Stimulated activated CD4-positive, alpha-beta T cell treated with anti-CD3 and anti-CD28 coated beads, Interleukin-2, amount 100 ng/mL, for 4 hours (primary cell): ENCODE measurements around the gene CLCNKA.
"Not testable (repeated sequence)": the region's sequence is repeated elsewhere in the genome, so short reads cannot be mapped to it uniquely, and the experiment has no call there.

Experiments used
- DNase-seq: peaks from one replicate; pipeline ENCODE4 v3.0.0-alpha.2; 2020; ENCODE audit warnings: low read depth

The CLCNKA gene

DNA sequence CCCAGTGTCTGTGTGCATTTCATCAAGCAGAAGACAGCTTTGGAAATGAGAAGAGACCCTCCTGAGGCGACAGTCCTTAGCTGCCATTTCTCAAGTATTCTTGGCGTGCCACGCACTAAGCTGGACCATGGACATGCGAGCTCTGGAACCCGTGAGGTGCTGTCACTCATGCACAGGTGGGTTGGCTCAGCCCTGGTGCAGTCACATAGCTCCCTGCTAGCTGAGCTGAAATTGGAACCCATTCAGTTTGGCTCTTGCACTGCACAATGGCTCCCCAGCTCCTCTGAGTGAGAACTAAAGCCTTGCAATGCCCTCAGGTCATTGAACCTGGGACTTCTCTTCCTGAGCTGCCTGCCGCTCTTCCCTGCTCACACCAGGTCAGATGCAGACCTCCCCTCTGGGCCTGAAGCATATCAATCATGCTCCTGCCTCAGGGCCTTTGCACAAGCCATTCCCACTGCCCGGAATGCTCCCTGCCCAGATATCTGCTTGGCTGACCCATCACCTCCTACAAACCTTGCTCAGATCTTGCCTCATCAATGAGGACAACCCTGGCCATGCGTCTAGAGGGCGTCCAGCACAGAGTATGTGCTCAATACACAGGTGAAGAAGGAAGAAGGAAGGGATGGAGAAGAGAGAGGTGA, 24.1 kb upstream of the CLCNKA start:
- no peak for DNase-seq

GRCh38 chr1:15998929-15999328, 22.9 kb upstream of the CLCNKA start:
- no peak for DNase-seq

DNA sequence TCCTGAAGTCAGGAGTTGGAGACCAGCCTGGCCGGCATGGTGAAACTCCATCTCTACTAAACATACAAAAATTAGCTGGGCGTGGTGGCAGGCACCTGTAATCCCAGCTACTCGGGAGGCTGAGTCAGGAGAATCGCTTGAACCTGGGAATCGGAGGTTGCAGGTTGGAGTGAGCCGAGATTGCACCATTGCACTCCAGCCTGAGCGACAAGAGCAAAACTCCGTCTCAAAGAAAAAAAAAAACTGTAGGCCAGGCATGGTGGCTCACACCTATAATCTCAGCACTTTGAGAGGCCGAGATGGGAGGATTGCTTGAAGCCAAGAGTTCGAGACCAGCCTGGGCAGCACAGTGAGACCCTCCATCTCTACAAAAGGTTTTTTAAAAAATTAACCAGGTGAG, 20.6 kb upstream of the CLCNKA start:
- DNase-seq: not testable (repeated sequence)

- no peak for DNase-seq
These were observed 16.2 kb upstream of the CLCNKA start for GRCh38 chr1:16005597-16005996.

DNA sequence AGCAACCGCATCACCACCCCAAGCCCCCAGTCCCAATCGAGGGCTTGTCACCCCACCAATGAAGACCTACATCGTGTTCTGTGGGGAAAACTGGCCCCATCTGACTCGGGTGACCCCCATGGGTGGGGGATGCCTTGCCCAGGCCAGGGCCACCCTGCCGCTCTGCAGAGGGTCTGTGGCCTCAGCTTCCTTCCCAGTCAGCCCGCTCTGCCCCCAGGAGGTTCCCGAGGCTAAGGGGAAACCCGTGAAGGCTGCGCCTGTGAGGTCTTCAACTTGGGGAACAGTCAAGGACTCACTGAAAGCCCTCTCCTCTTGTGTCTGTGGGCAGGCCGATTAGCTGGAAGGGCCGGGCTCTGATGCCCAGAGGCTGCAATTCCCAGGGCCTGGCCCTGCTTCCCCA, 15.8 kb upstream of the CLCNKA start:
- DNase-seq: no peak

DNA sequence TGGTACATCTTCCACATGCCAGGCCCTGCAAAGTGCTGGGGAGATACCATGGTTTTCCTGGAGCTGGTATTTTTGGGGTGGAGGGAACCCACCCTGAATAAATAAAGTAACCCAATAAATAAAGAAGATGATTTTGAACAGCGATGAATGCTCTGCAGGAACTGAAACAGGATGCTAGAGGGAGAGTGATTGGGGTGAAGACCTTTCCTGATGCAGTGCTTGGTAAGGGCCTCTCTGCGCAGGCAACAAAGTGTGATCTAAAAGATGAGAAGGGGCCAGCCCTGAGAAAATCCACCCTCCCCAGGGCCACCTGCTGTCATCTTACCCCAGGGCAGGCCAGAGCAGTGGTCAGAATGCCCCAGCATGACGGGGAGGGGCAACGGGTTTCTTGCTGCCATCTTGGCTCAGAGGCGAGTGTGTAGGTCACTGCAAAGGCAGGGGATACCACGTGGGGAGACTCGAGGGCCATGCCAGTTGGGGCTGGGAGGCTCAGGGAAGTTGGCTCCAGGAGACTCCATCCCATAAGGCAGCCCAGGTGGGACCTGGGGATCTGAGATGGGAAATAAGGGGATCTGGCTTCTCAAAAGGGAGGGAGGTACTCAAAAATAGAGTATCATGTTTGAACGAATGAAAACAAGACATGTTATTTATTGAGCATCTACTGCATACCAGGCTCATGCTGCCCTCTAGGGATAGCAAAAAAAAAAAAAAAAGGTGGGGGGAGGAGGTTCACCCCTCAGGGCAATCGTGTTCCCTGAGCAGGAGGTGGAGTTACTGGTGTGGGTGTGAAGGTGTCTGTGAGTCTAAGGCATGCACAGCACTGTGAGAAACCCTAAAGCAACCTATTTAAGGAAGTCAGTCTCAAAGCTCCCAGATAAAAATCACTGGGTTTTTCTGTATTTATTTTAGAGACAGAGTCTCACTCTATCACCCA, 15.0 kb upstream of the CLCNKA start:
- peak; percentile 22 for DNase-seq

DNA sequence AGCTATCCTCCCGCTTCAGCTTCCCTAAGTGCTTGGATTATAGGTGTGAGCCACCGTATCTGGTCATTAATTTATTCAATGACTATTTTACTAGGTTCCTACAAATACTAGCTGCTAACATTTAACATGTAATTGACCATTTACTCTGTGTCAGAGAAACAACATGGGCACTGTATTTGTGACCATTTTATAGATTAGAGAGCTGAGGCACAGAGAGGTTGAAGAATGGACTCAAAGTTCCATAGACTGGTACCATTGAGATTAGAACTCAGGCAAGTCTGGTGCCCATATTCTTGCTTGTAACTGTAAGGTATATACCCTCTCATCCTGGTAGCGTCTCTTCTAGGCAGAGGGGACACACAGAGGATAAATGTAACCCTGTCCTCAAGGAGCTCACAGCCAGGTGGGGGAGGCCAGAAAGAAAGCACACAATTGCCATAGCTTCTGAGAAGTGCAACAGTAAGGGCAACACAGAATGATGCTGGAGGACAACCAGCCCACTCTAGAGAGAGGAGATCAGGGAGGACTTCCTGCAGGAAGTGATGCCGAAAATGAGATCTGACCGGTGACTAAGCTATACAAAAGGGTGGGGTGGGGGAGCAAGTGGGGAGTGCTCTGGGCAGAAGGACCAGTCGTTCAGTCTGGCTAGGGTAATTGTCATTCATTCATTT, 14.0 kb upstream of the CLCNKA start:
- no peak for DNase-seq

GRCh38 chr1:16009030-16009460, 12.8 kb upstream of the CLCNKA start:
- peak; percentile 55 for DNase-seq

DNA sequence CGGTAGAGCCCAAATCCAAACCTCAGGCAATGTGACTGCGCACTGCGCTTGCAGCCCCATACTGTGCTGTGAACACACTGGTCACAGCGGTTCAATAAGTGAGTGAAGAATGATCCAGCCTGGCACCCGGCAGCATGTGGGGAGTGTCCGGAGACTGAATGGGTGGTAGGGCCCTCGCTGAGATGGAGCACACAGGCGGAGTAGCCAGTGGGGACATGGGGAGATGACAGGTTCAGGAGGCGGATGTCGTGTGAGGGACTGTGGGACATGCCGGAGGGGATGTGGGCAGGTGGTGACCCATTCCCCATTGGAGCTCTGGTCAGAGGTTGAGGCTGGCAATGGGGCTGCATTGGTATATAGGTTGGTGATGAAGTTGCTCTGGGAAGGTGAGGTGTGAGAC, 12.2 kb upstream of the CLCNKA start:
- no peak for DNase-seq

DNA sequence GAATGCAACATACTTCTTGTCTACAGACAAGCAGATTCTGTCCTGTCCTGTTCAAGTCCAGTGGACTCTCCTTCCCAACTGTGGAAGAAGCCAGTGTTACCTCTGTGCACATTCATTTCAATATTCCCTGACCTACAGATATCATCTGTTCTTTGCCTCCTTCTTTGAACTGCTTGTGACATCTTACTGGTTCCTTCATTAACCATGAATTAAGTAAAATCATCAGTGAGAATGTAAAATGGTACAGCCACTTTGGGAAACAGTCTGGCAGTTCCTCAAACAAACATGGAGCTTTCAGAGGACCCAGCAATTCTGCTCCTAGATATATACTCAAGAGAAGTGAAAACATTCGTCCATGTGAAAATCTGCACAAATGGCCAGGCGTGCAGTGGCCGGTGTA, 11.0 kb upstream of the CLCNKA start:
- DNase-seq: no peak

DNA sequence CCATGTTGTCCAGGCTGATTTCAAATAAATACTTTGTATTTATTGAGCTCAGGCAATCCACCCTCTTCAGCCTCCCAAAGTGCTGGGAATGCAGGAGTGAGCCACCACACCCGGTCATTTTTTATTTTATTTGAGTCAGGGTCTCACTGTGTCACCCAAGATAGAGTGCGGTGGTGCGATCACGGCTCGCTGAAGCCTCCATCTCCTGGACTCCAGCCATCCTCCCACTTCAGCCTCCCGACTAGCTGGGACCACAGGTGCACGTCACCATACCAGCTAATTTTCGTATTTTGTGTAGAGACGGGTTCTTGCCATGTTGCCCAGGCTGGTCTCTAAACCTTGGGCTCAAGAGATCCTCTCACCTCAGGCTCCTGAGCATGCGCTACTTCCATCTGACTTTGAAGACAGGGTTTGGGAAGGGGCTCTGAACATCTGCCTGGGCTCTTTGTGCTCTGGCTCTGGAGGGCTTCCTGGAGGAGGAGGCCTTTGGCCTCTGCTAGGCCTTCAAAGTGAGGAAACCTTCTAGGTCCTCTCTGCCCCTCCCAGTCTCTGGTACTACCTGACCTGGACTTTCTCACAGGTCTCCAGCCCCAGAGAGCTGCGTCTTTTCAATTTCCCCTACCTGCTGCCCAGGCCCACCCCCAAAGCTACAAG, 9.8 kb upstream of the CLCNKA start:
- no peak for DNase-seq

GRCh38 chr1:16012590-16013219, 9.1 kb upstream of the CLCNKA start:
- no peak for DNase-seq

GRCh38 chr1:16013220-16013907, 8.5 kb upstream of the CLCNKA start:
- peak; percentile 73 for DNase-seq

GRCh38 chr1:16013908-16014258, 8.0 kb upstream of the CLCNKA start:
- no peak for DNase-seq

DNA sequence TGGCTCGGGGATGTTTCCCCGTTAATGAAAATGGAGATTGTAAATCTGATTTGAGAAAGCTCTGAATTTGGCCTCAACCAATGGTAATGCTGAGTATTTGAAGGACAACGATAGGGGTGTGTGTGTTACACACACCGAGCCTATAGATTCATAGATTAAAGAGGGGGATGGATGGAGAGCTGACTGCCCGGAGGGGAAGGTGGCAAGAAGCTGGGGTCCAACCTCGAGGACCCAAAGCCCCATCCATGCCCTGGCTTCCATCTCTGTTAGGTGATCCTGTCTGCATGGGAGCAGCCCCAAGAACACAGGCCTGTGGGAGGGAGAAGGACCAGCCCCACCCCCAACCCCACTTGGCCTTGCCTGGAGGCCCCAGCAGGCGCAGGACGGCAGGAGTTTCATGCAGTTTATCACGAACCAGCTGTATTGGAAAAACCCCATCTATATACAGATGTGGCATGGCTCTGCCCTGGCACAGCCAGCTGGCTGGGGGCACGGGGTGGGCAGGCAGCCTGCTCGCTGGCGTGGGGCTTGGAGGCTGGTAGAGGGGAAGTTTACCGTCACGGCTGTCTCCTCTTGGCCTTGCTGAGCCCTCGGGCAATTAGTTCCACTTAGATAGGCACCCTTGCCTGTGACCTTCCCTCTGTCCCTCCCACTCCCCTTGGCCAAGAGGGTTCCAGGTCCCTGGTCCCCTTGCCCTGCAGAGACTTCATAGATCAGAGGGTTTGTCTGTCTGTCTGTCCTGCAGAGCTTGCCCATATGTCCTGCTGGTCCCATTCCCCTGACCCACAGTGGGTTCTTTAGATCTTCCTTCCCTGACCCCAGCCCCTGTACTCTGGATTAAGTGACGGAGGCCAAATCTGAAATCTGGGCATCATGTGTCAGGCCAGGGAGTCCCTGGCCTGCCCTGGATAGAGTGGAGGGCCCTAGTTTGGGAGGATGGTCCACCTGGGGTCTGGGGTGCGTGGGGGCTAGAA, 7.0 kb upstream of the CLCNKA start:
- no peak for DNase-seq

DNA sequence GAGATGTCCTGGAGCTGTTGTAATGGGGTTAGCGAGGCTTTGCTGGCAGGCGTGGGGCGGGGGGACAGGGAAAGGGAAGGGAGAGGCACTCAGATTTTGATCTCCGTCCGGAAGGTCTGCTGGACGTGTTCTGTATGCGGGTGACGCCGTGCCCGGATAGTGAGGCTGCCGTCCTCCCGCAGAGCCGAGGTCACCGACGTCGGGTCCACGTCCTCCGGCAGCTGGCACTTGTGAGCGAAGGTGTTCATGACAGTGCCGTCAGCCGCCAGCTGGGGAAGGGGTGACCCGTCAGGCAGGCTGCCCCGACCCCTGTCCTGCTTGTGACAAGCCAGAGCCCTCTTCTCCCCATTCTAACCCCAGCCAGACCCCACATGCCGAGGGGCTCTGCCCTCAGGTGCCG, 6.3 kb upstream of the CLCNKA start:
- DNase-seq: no peak

DNA sequence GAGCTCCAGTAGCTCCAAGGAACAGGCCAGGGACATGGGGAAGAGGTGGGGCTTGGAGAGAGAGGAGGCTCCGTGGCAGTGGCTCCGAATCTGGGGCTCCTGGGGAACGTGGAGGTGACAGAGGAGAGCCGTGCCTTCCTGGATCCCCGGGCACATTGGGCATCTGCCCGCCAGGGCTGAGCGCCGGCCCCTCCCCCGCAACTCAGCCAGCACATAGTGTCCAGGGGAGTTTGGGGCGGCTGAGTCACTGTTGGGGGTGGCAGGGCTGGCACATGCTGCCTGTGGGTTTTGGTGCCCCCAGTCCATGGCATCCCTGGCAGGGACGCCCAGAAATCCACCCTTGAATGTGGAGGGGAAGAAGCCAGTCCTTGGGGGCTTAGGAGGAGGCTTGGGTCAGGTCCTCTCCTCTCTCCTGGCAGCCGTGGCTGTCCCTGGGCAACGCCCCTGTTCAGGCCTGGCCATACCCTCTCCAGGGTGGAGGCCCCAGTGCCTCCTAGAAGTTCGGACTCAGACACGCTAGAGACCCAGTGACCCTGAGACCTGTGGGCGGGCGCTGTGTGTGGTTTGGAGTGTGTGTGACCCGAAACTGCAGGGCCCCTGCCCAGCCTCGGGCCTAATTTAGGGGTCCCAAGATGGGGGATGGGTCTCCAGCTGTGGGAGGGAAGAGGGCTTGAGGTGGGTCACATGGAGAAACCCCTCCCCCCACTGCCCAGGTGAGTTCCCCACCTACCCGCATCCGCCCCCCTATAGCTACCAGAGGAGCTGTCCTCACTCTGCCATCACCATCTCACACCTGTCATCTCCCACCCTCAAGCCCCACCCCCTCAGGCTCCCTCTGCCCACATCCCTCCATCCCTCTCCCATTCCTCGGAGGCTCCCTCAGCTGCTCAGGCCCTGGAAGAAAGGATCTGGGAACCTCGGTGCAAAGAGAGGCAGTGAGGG, 5.6 kb upstream of the CLCNKA start:
- DNase-seq: no peak

GRCh38 chr1:16017076-16017460, 4.8 kb upstream of the CLCNKA start:
- DNase-seq: no peak
